GM13976 (cell line): ENCODE measurements around the gene FAM117A.

Experiments
- DNase-seq: peaks from one replicate; pipeline ENCODE4 v3.0.0; 2012; ENCODE audit warnings: low spot score
- CTCF ChIP-seq: IDR thresholded peaks from 2 replicates; pipeline ENCODE4 v1.5.1; 2012; ENCODE audit warnings: borderline replicate concordance, mild to moderate bottlenecking; ENCODE audit not compliant: insufficient read depth; ENCODE audit errors: extremely low read depth, missing control alignments, control extremely low read depth
- in situ Hi-C: fragments of 300-500 bp; cut with MboI; formaldehyde crosslinking; loops from one replicate; pipeline ENCODE4 v1.12.0; 2022; ENCODE audit warnings: low sequenced_read_pairs, mixed read lengths, inconsistent platforms; ENCODE audit not compliant: unreplicated experiment

FAM117A gene

GRCh38 chr17:49757151-49757777 lies 6.7 kb downstream of the FAM117A start:
- DNase-seq = no peak
- in situ Hi-C loops = no loop called here
- TF ChIP-seq CTCF = no peak

- no peak for TF ChIP-seq CTCF
Observed at GRCh38 chr17:49756323-49757150, 7.4 kb downstream of the FAM117A start.

GRCh38 chr17:49755663-49756283 lies 8.2 kb downstream of the FAM117A start:
- TF ChIP-seq CTCF = no peak
- no peak for DNase-seq
- in situ Hi-C loops = no loop called here

More at GRCh38 chr17:49756323-49757150, 7.4 kb downstream of the FAM117A start:
- in situ Hi-C loops = no loop called here
- DNase-seq = no peak

GRCh38 chr17:49753959-49754391 lies 10.0 kb downstream of the FAM117A start:
- DNase-seq = no peak
- TF ChIP-seq CTCF = no peak
- in situ Hi-C loops = no loop called here

GRCh38 chr17:49752508-49752907 lies 11.4 kb downstream of the FAM117A start:
- TF ChIP-seq CTCF = no peak
- no peak for DNase-seq
- in situ Hi-C loops = no loop called here

- in situ Hi-C loops = no loop called here
- no peak for TF ChIP-seq CTCF
- no peak for DNase-seq
Observed at GRCh38 chr17:49749730-49750129, 14.2 kb downstream of the FAM117A start.
